Spleen (tissue), 7 donors: Measurements from ENCODE around the gene NRXN3.

ENCODE experiments used
- POLR2A ChIP-seq, 3 donors: fragments of 450-650 bp; IDR thresholded peaks; one replicate each; pipeline ENCODE4 v1.5.1; 2017; ENCODE audit warnings: antibody characterized with exemption in 3 of 3, mild to moderate bottlenecking in 1 of 3
- POLR2AphosphoS5 ChIP-seq, 3 donors: sonication (generic); formaldehyde crosslinking; IDR thresholded peaks; one replicate each; pipeline ENCODE4 v1.5.1; 2017; ENCODE audit warnings: antibody characterized with exemption in 3 of 3
- TF ChIP-seq, protein P1 (sequence below), 11 experiments: fragments of 200-600 bp in 7 of 11; fragments of 450-650 bp in 4 of 11; sonication (generic) in 4 of 11; IDR thresholded peaks in 8 of 11; conservative IDR thresholded peaks in 3 of 11; 1 replicate in 7 of 11; 2 replicates in 4 of 11; pipeline versions ENCODE4 v1.4.0 to v1.8.0; 2016 to 2021; ENCODE audit warnings: antibody characterized with exemption in 11 of 11, inconsistent platforms in 4 of 11, mild to moderate bottlenecking in 1 of 11
- donor health status: DM: no; HTN: no; CAD: no; lungs with moderate emphysema.
- donor health status: DM: no; HTN: no; CAD: no.
- donor health status: DM: no; HTN: no; CAD: no.

- TF ChIP-seq POLR2AphosphoS5 (IDR thresholded peaks at IDR 0.05) = no peak
- TF ChIP-seq, protein P1, sequence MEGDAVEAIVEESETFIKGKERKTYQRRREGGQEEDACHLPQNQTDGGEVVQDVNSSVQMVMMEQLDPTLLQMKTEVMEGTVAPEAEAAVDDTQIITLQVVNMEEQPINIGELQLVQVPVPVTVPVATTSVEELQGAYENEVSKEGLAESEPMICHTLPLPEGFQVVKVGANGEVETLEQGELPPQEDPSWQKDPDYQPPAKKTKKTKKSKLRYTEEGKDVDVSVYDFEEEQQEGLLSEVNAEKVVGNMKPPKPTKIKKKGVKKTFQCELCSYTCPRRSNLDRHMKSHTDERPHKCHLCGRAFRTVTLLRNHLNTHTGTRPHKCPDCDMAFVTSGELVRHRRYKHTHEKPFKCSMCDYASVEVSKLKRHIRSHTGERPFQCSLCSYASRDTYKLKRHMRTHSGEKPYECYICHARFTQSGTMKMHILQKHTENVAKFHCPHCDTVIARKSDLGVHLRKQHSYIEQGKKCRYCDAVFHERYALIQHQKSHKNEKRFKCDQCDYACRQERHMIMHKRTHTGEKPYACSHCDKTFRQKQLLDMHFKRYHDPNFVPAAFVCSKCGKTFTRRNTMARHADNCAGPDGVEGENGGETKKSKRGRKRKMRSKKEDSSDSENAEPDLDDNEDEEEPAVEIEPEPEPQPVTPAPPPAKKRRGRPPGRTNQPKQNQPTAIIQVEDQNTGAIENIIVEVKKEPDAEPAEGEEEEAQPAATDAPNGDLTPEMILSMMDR (IDR thresholded peaks at IDR 0.05 in 8 of 11, conservative IDR thresholded peaks at IDR 0.05 in 3 of 11) = no peak
- no peak for TF ChIP-seq POLR2A (IDR thresholded peaks at IDR 0.05)
Observed at GRCh38 chr14:79712302-79712950, 1542.3 kb downstream of the NRXN3 start.
